Jurkat, Clone E6-1 (cell line): ENCODE results near the gene LDLRAD4.
"Not testable (repeated sequence)": the region's sequence is repeated elsewhere in the genome, so short reads cannot be mapped to it uniquely, and the experiment has no call there.

Experiments
- DNase-seq: peaks from one replicate; pipeline ENCODE4 v3.0.0-alpha.2; 2011; ENCODE audit warnings: low read depth, low spot score
- H3K4me3 ChIP-seq: 2 replicates; pipeline ENCODE4 v1.5.1; 2011; ENCODE audit warnings: mild to moderate bottlenecking, low read length, control low read depth, moderate library complexity

LDLRAD4 gene

DNA sequence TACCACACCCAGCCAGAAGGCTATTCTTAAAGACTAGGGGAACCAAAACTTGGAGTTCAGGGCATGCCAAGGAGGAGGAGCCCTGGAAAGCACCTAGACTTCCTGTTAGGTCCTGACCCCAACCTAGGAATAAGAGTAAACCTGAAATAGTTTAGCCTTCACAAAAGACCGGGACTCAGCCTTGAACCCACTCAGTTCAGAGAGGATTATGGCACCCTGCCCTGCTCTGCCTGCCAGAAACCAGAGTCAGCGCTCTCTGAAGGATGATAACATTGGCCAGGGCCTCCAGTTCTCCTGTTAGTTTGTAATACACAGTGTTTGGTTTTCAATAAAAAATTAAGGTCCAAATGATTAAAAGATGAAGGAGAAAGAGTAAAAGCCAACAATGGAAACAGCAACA, 96.4 kb downstream of the LDLRAD4 start:
- H3K4me3 ChIP-seq: no peak overlapping the region
- no peak for DNase-seq

DNA sequence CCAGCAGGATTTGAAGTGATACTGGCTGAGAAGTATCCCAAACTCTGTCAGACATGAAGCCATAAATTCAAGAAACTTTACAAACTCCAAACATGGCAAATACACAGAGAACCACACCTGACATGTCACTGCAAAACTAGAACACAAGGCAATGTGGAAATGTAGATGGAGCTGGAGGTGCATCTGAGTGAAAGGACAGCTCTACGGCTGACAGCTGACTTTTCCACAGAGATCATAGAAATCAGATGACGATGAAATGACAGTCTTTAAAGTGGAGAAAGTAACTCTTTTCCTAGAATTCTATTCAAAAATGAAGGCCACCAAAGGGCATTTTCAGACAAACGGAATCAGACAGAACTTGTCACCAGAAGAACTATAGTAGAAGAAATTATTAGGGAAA, 97.5 kb downstream of the LDLRAD4 start:
- no peak for DNase-seq
- no peak overlapping the region for H3K4me3 ChIP-seq

DNA sequence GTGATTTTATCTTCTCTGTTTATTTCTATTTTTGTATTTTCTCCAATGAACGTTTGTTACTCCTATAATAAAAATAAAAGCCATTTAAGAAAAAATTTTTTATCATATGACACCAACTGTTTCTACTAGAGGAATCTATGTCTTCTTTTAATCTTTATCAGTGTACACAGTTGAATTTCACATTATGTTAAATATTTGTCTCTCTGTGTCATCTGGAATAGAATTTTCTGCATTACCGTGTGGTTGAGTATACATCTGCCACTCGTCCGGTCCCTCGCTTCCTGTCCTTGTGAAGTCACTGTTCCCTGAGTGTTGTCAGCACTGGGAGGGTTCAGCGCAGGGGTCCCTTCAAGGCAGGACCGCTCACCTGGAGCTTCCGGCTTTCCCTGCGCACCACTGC, 99.2 kb downstream of the LDLRAD4 start:
- H3K4me3 ChIP-seq: no peak overlapping the region
- DNase-seq: no peak

DNA sequence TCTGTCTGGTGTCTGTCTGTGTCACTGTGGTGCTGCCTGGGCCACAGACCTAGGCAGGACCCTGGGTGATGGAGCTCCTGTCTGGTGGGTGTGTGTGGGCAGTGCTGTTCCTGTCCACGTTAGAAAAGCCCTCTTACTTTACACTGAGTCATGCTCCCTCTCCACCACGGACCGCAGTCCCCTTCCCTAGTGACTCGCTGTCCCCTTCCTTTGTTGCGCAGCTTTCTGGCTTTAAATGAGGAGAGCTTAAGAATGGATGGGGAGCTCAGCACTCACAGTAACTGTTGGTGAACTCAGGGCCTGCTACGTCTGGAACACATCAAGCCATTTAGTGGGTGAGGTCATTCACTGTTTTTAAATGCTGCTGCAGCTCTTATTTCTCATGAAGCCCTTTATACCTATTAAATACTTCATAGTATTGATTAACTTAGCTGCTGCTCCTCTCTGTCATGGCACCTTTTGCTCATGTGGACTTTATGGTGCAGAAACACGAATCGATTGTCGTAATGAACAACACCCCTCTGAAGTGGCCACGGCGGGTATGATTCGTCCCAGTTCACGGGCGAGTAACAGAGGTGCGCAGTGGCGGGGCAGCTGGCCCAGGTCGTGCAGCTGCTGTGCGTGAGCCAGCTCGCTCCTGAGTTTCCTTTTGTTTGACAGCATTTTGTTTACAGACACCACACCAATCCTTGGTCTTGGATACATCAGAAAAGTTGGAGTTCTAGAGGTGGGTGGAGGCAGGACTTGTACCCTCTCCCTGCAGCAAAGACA, 100.4 kb downstream of the LDLRAD4 start:
- no peak for DNase-seq
- H3K4me3 ChIP-seq: no peak overlapping the region

DNA sequence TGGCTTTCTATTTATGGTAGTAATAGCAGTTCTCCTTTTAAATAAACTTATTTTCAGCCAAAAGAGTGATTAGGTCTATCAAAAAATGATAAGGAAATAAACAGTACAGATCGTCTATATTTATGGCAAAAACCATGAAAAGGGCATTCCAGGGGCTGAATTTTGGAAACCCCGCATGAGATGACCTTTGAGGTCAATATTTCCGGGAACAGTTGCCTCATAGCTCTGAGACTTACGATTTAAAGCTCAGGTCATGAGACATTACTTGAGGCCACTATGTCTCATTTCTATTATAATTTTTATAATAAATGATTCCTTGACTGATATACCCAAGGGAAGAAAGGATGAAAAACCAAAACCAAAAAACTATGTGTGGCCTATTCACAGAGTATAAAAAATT, 101.1 kb downstream of the LDLRAD4 start:
- no peak for DNase-seq
- no peak overlapping the region for H3K4me3 ChIP-seq

DNA sequence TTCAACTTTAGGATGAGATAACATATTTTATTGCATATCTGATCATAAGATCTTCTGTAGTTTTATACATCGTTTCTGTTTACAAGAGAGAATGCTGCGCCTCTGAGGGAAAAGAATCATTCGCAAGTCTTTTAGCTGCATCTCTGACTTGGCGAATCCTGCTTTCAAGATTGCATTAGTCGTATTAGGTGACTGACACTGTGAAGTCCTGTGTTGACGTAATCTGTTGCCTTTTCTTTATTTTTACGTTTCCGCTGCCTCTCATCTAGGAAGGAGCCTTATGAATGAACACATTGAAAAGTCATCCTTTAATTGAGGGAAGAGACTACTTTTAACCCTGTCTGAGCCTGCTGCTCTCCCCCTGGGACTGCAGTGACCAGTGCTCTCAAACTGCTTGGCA, 101.5 kb downstream of the LDLRAD4 start:
- no peak overlapping the region for H3K4me3 ChIP-seq
- no peak for DNase-seq

DNA sequence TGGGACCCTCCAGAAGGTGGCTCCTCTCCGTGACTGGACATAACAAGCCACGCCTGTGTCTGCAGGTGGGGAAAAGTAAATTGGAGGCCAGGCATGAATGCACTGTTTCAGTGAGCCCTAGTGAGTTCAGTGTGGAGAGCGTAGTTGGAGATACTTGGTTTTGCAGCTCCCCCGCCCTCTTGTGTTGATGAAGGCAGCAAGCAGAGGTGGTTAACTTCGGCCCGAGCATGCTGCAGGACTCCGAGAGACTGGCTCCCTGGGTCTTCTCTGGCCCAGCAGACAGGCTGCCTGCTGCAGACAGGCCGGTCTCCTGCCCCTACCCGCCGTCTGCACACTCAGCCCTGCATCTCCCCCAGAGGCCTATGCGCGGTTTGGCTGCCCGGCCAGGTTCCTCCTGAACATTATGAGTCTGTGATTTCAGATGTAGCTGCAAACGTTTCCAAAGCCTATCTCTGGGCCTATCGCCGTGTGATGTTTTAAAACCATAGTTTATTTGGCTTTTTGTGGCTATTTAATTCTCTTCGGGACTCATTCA, 102.4 kb downstream of the LDLRAD4 start:
- DNase-seq: no peak
- H3K4me3 ChIP-seq: no peak overlapping the region

DNA sequence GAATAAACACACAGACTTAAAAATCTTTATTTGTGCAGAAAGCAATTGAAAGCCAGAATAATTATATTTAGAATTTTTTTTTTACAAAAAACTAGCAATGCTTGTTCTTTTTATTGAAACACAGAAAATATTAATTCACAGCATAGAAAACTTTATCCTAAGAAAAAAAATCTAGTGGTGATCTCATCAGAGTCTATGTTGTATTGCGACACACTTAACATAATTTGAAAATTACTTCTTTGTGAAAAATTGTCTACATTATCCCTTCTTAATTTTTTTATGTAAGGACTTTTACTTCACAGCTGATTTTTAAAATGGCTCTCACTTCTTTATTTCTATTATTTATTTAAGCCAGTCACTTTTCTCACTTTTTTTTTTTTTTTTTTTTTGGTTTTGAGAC, 103.4 kb downstream of the LDLRAD4 start:
- no peak overlapping the region for H3K4me3 ChIP-seq
- DNase-seq: no peak

DNA sequence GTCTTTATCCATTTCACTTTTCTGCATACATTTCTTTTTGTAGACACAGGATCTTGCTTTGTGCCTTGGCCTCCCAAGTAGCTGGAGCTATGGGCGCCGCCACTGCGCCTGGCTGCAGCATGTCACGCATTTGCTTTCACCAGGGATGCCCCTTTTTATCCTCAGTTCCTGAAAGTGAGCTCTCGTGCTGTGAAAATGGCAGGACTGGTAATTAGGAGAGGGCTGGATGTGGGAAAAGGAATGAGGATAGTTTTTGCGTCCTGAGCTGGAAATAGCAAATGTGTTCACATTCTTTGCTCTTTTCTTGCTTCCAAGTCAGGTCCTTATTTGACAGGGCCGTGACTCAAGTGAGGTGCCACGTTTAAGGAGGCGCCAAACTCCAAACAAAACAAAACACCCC, 104.6 kb downstream of the LDLRAD4 start:
- no peak overlapping the region for H3K4me3 ChIP-seq
- no peak for DNase-seq

DNA sequence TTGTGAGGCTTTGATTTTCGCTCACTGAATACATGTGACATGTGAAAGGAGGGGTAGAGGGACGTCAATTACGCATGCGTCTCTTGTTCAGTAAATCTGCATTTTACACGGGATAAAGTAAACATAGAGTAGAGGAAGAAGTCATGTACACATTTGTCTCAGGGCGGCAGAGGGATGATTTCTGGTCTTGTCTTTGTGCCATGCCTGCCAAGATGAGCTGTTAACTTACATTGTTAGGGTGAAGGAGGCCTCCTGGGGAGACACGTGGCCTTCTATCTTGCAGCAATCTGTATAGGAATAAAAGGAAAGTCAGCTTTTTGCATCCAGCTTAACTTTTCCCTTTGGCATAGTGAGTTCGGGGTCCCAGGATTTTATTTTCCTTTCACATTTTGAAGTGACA, 106.3 kb downstream of the LDLRAD4 start:
- no peak for DNase-seq

DNA sequence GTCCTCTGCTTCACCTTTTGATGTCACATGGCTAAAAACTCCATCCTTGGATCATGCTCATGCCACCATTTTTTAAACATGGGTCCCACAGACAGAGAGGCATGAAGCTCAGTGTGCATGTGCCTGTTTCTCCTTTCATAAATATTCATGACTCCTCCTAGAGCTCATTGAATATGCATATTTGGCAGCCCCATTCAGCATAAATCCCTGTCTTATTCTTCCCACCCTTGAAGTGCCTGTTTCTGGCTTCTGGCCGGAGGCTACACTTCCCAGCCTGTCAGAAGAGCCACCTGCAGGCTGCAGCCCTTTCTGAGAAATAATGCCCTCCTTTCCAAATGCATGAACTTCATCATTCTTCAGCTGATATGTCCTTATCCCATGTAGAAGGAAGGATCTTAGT, 109.7 kb downstream of the LDLRAD4 start:
- no peak for DNase-seq
- no peak overlapping the region for H3K4me3 ChIP-seq

More for the DNA sequence above, 106.3 kb downstream of the LDLRAD4 start:
- no peak overlapping the region for H3K4me3 ChIP-seq

DNA sequence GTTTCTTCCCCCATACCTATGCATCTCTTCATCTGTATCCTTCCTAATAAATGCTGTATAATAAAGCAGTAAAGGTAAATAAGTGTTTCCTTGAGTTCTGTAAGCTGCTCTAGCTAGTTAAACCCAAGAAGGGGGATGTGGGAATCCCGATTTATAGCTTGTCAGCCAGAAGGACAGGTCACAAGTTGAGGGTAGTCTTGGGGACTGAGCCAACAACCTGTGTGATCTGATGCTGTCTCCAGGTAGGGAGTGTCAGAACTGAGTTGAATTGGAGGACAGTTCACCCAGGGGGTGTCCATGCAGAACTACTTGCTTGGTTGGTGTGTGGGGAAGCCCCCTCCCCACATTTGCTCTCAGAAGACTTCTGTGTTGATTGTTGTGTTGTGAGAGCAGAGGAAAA, 112.4 kb downstream of the LDLRAD4 start:
- H3K4me3 ChIP-seq: no peak overlapping the region; the same call in 1 of the 2 replicates
- DNase-seq: no peak

DNA sequence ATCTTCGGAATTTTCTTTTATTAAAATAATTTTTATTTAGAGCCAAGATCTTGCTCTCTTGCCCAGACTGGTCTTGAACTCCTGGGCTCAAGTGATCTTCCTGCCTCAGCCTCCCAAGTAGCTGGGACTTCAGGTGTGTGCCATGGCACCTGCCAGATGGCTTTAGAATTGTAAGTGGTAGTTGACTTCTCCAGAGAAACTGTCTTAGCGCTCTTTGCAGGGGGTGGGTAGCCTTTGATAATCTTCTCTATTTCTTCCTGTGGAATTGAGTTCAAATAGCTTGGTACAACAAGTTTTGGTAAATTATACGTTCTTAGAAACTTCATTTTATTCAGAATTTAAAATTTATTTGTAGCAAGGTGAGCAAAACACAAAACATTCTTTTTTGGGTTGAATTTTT, 113.3 kb downstream of the LDLRAD4 start:
- peak; percentile 54 for DNase-seq
- no peak overlapping the region for H3K4me3 ChIP-seq

DNA sequence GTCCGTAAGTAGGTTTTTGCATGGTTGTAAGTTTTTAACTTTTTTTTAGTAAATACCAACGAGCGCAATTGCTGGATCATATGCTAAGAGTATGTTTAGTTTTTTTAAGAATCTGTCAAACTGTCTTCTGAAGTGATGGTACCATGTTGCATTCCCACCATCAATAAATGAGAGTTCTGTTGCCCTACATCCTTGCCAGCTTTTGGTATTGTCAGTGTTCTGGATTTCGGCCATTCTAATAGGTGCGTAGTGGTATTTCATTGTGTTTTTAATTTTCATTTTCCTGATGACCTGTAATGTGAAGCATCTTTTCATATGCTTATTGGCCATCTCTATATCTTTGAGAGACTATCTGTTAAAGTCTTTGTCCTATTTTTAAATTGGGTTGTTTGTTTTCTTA, 114.3 kb downstream of the LDLRAD4 start:
- H3K4me3 ChIP-seq: no peak overlapping the region
- no peak for DNase-seq

DNA sequence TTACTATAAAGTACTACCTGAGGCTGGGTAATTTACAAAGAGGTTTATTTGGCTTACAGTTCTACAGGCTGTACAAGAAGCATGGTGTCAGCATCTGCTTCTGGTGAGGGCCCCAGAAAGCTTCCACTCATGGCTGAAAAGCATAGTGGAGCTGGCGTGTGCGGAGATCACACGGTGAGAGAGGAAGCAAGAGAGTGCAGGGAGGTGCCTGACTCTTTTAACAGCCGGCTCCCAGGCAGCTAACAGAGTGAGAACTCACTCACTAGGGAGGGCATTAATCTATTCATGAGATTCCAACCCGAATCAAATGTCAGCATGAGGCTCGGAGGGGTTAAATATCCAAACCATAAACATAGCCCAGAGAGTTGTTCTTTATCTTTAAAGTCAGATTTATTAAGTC, 117.3 kb downstream of the LDLRAD4 start:
- DNase-seq: no peak
- H3K4me3 ChIP-seq: no peak overlapping the region

DNA sequence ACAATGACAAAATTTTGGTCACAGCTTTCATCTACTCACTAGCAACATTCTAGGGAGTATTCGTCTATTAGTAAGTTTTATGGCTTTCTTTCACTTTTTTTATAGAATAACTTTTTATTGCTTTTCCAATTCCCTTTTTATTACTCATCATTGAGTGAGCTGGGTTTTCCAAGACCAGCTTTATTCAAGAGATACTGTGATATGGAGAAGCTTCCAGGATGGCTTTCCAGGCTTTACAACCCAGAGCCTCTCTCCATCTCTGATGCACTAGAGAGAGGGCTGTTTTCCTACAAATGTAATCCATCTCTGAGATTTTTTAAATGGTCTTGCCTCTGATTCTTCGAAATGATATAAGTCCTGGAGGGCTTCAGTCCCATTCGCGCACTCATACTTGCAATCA, 118.3 kb downstream of the LDLRAD4 start:
- no peak for DNase-seq
- no peak overlapping the region for H3K4me3 ChIP-seq

DNA sequence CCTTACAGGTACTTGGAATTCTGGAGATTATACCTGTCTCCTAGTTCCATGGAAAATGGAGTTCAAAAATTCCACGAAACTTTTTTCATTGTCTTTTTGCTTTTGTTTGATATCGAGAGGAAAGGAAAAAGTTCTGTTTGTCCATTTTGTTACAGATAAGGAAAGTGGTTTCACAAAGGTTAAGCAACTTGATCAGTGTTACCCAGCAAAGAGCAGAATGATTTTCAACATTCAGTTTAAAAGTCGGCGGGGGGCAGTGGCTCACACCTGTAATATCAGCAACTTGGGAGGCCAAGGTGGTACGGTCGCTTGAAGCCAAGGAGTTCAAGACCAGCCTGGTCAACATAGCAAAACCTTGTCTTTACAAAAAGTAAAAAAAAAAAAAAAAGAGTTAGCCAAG, 118.8 kb downstream of the LDLRAD4 start:
- no peak for DNase-seq
- no peak overlapping the region for H3K4me3 ChIP-seq

DNA sequence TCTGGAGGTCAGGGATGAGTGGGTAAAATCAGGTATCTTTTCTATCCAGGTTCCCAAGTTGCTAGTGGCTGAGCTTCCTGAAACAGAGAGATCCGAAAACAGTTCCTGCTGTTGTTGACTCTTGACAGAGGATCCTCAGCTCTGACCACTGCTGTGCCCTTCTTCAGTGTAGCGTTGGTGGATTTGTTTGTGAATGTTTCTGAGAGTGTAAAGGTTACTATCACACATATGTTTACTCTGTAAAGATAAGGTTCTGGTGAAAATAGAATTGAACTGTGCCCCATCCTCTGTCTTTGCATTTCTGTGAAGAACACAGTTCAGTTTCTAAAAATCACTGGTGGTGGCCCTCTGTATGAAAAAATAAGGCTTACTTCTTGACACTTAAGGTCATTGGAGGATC, 119.8 kb downstream of the LDLRAD4 start:
- DNase-seq: no peak
- no peak overlapping the region for H3K4me3 ChIP-seq

DNA sequence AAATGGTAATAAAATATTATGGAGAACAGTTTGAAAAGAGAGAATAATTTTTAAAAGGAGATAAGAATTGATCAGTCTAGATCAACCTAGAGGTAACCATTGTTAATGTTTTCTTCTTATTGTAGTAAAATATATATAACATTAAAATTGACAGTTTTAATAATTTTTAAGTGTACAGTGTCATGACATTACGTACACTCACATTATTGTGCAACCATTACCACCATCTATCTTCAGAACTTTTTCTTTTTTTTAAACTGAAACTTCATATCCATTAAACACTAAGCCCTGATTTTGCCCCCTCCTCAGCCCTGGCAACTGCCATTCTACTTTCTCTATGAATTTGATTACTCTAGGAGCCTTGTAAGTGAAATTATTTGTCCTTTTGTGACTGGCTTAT, 121.1 kb downstream of the LDLRAD4 start:
- no peak overlapping the region for H3K4me3 ChIP-seq
- DNase-seq: no peak

DNA sequence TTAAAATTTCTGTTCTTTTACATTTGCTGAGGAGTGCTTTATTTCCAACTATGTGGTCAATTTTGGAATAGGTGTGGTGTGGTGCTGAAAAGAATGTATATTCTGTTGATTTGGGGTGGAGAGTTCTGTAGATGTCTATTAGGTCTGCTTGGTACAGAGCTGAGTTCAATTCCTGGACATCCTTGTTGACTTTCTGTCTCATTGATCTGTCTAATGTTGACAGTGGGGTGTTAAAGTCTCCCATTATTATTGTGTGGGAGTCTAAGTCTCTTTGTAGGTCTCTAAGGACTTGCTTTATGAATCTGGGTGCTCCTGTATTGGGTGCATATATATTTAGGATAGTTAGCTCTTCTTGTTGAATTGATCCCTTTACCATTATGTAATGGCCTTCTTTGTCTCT, 127.9 kb downstream of the LDLRAD4 start:
- not testable (repeated sequence) for DNase-seq, H3K4me3 ChIP-seq
